Measurements from ENCODE around the gene TMCC3. TPM values are rescaled to one million over a fixed set of nuclear protein-coding genes. Genes with fewer than 3 reads are reported as not detected.

TMCC3 gene
- total and polyA plus RNA-seq, 2 experiments from 2014 or later, result 0.60 to 0.79 TPM

- Histone ChIP-seq H3K4me3 (no peak overlapping the region), H3K9me3 (ENCODE audit: low read depth) (no peaks in the 10 kb centered on the region), H3K27ac (no peak overlapping the region), H3K36me3 (no peaks in the 10 kb centered on the region), H3K4me1 (ENCODE audit: low read depth) (no peaks in the 10 kb centered on the region), H3K27me3 (no peaks in the 10 kb centered on the region)
- no peak for TF ChIP-seq CTCF (IDR thresholded peaks at IDR 0.05; ENCODE audit: low read depth, low read length)
- no peak for DNase-seq (ENCODE audit: low read depth in 1 of 2, low spot score in 1 of 2)
These were observed 34.2 kb upstream of the TMCC3 start for GRCh38 chr12:94684416-94685142.

- Histone ChIP-seq H3K9me3 (ENCODE audit: low read depth) (no peaks in the 10 kb centered on the region), H3K4me1 (ENCODE audit: low read depth) (no peaks in the 10 kb centered on the region), H3K27ac (no peak overlapping the region), H3K27me3 (no peaks in the 10 kb centered on the region), H3K36me3 (no peaks in the 10 kb centered on the region), H3K4me3 (no peak overlapping the region)
- TF ChIP-seq CTCF (IDR thresholded peaks at IDR 0.05; ENCODE audit: low read depth, low read length), result no peak
- no peak for DNase-seq (ENCODE audit: low read depth in 1 of 2, low spot score in 1 of 2)
These were observed 29.3 kb upstream of the TMCC3 start for GRCh38 chr12:94679554-94680195.

- no peak overlapping the region for H3K27ac ChIP-seq
- no peaks in the 10 kb centered on the region for H3K9me3 ChIP-seq (ENCODE audit: low read depth)
- H3K36me3 ChIP-seq, result no peaks in the 10 kb centered on the region
- H3K4me1 ChIP-seq (ENCODE audit: low read depth), result no peaks in the 10 kb centered on the region
- H3K27me3 ChIP-seq, result no peaks in the 10 kb centered on the region
- no peak overlapping the region for H3K4me3 ChIP-seq
- TF ChIP-seq CTCF (IDR thresholded peaks at IDR 0.05; ENCODE audit: low read depth, low read length), result no peak
- DNase-seq (ENCODE audit: low read depth in 1 of 2, low spot score in 1 of 2), result no peak
These were observed 28.5 kb upstream of the TMCC3 start for GRCh38 chr12:94678849-94679248.

- no peak for DNase-seq (ENCODE audit: low read depth in 1 of 2, low spot score in 1 of 2)
- Histone ChIP-seq H3K27me3 (no peaks in the 10 kb centered on the region), H3K4me3 (no peak overlapping the region), H3K4me1 (ENCODE audit: low read depth) (no peaks in the 10 kb centered on the region), H3K36me3 (no peaks in the 10 kb centered on the region), H3K9me3 (ENCODE audit: low read depth) (no peaks in the 10 kb centered on the region), H3K27ac (no peak overlapping the region)
- no peak for TF ChIP-seq CTCF (IDR thresholded peaks at IDR 0.05; ENCODE audit: low read depth, low read length)
These were observed 28.0 kb upstream of the TMCC3 start for GRCh38 chr12:94678379-94678778.

- no peak overlapping the region for H3K4me3 ChIP-seq
- H3K27me3 ChIP-seq, result no peaks in the 10 kb centered on the region
- H3K27ac ChIP-seq, result no peak overlapping the region
- H3K36me3 ChIP-seq, result no peaks in the 10 kb centered on the region
- no peaks in the 10 kb centered on the region for H3K9me3 ChIP-seq (ENCODE audit: low read depth)
- no peak for TF ChIP-seq CTCF (IDR thresholded peaks at IDR 0.05; ENCODE audit: low read depth, low read length)
- DNase-seq (ENCODE audit: low read depth in 1 of 2, low spot score in 1 of 2), result no peak
- H3K4me1 ChIP-seq (ENCODE audit: low read depth), result no peaks in the 10 kb centered on the region
These were observed 27.4 kb upstream of the TMCC3 start for GRCh38 chr12:94677778-94678177.

All from cardiac muscle cell (in vitro differentiated cells and primary cell).